CD4-positive, alpha-beta T cell treated with Interleukin-1 beta for 1 hour (primary cell): ENCODE results near the gene IL17B.

ENCODE experiments used
- DNase-seq, 2 donors: peaks; one replicate each; pipeline ENCODE4 v3.0.0-alpha.2; 2020 to 2022

IL17B gene

GRCh38 chr5:149379177-149379761 is at the start of gene IL17B:
IL17B (minus strand) TSS chr5:149379292; CDS start chr5:149379225, 67 bp downstream.
- DNase-seq: no peak

- no peak for DNase-seq
Observed at GRCh38 chr5:149428032-149428431, 48.9 kb upstream of the IL17B start.

GRCh38 chr5:149427374-149427773 is 48.3 kb upstream of the IL17B start:
- no peak for DNase-seq

GRCh38 chr5:149426931-149427330 is 47.8 kb upstream of the IL17B start:
- DNase-seq: no peak

- no peak for DNase-seq
Observed at GRCh38 chr5:149425729-149426128, 46.6 kb upstream of the IL17B start.

- no peak for DNase-seq
Observed at GRCh38 chr5:149424371-149425315, 45.6 kb upstream of the IL17B start.

GRCh38 chr5:149423794-149424268 is 44.7 kb upstream of the IL17B start:
- no peak for DNase-seq

GRCh38 chr5:149423049-149423793 is 44.1 kb upstream of the IL17B start:
- no peak for DNase-seq

- DNase-seq: no peak
Observed at GRCh38 chr5:149422366-149423048, 43.4 kb upstream of the IL17B start.

- no peak for DNase-seq
Observed at GRCh38 chr5:149421834-149422233, 42.7 kb upstream of the IL17B start.

GRCh38 chr5:149421372-149421685 is 42.2 kb upstream of the IL17B start:
- DNase-seq: no peak

- DNase-seq: no peak
Observed at GRCh38 chr5:149420545-149421371, 41.7 kb upstream of the IL17B start.

GRCh38 chr5:149419859-149420544 is 40.9 kb upstream of the IL17B start:
- DNase-seq: no peak

GRCh38 chr5:149419532-149419858 is 40.4 kb upstream of the IL17B start:
- no peak for DNase-seq

- no peak for DNase-seq
Observed at GRCh38 chr5:149418910-149419531, 39.9 kb upstream of the IL17B start.

- DNase-seq: no peak
Observed at GRCh38 chr5:149417711-149418368, 38.7 kb upstream of the IL17B start.

GRCh38 chr5:149416987-149417710 is 38.1 kb upstream of the IL17B start:
- no peak for DNase-seq

- DNase-seq: no peak
Observed at GRCh38 chr5:149415066-149415967, 36.2 kb upstream of the IL17B start.
